ENCODE results near the gene NRTN.

- no peak for TF ChIP-seq CTCF (IDR thresholded peaks at IDR 0.05; ENCODE audit: poor library complexity, severe bottlenecking)
- no peak for TF ChIP-seq POLR2AphosphoS5 (IDR thresholded peaks at IDR 0.05)
- no peak for TF ChIP-seq MXI1 (conservative IDR thresholded peaks at IDR 0.05; ENCODE audit: poor library complexity, severe bottlenecking)
These were observed 46.4 kb downstream of the NRTN start, which contains the start of gene FUT3 for GRCh38 chr19:5851302-5851701.
